GM23338 (cell line): ENCODE data around the gene CMYA5. TPM values are rescaled to one million over a fixed set of nuclear protein-coding genes. Genes with fewer than 3 reads are reported as not detected.

Source experiments
- ATAC-seq: fragments of 200-7000 bp; cut with Tn5 transposase; 3 replicates; pipeline ENCODE4 v1.9.1; 2020
- DNase-seq: peaks from one replicate; pipeline ENCODE4 v3.0.0-alpha.2; 2015; ENCODE audit warnings: low spot score
- H2AFZ ChIP-seq: fragments of 200-600 bp; sonication (generic); 2 replicates; pipeline ENCODE4 v1.8.0; 2016; ENCODE audit warnings: antibody characterized with exemption, mild to moderate bottlenecking, moderate library complexity
- H3F3A ChIP-seq: fragments of 200-600 bp; sonication (generic); replicated peaks from 2 replicates; pipeline ENCODE4 v1.8.0; 2017; ENCODE audit warnings: antibody characterized with exemption, mixed run types, low read depth
- H3K27ac ChIP-seq: fragments of 200-600 bp; sonication (generic); 2 replicates; pipeline ENCODE4 v1.6.1; 2016; ENCODE audit warnings: low read depth
- H3K27me3 ChIP-seq: fragments of 200-600 bp; sonication (generic); 2 replicates; pipeline ENCODE4 v1.8.0; 2016; ENCODE audit warnings: mild to moderate bottlenecking, mixed run types, moderate library complexity; ENCODE audit not compliant: insufficient read depth
- H3K36me3 ChIP-seq: fragments of 200-600 bp; sonication (generic); 2 replicates; pipeline ENCODE4 v1.8.0; 2016; ENCODE audit warnings: mild to moderate bottlenecking; ENCODE audit not compliant: insufficient read depth
- H3K4me1 ChIP-seq: fragments of 200-600 bp; sonication (generic); 2 replicates; pipeline ENCODE4 v1.8.0; 2016; ENCODE audit warnings: mild to moderate bottlenecking, moderate library complexity; ENCODE audit not compliant: insufficient read depth
- H3K4me2 ChIP-seq: fragments of 200-600 bp; sonication (generic); 2 replicates; pipeline ENCODE4 v1.7.1; 2017; ENCODE audit warnings: mixed run types
- H3K4me3 ChIP-seq: fragments of 200-600 bp; sonication (generic); 2 replicates; pipeline ENCODE4 v1.6.1; 2016; ENCODE audit warnings: mixed run types
- H3K79me2 ChIP-seq: fragments of 200-600 bp; sonication (generic); replicated peaks from 2 replicates; pipeline ENCODE4 v1.8.0; 2017; ENCODE audit warnings: mild to moderate bottlenecking; ENCODE audit not compliant: insufficient read depth
- H3K9me2 ChIP-seq: fragments of 200-600 bp; sonication (generic); 2 replicates; pipeline ENCODE4 v1.8.0; 2017; ENCODE audit not compliant: insufficient read depth
- H4K20me1 ChIP-seq: fragments of 200-600 bp; sonication (generic); replicated peaks from 2 replicates; pipeline ENCODE4 v1.8.0; 2017; ENCODE audit warnings: mild to moderate bottlenecking; ENCODE audit not compliant: insufficient read depth
- H3K27ac Mint-ChIP-seq: 2 replicates; pipeline ENCODE4 v1.8.0; 2020; ENCODE audit warnings: inconsistent platforms, mild to moderate bottlenecking, moderate library complexity, mixed read lengths
- H3K27me3 Mint-ChIP-seq: 3 replicates; pipeline ENCODE4 v1.8.0; 2022; ENCODE audit warnings: low read depth, mild to moderate bottlenecking, moderate library complexity, mixed read lengths, inconsistent platforms; ENCODE audit not compliant: insufficient read depth, poor library complexity
- H3K36me3 Mint-ChIP-seq: 3 replicates; pipeline ENCODE4 v1.8.0; 2021; ENCODE audit warnings: low read depth, mild to moderate bottlenecking, inconsistent platforms, moderate library complexity, mixed read lengths
- H3K4me1 Mint-ChIP-seq: 3 replicates; pipeline ENCODE4 v1.8.0; 2020; ENCODE audit warnings: mild to moderate bottlenecking, inconsistent platforms, mixed read lengths
- H3K4me3 Mint-ChIP-seq: 3 replicates; pipeline ENCODE4 v1.8.0; 2021; ENCODE audit warnings: moderate library complexity, mild to moderate bottlenecking, inconsistent platforms, mixed read lengths
- H3K9me3 Mint-ChIP-seq: 3 replicates; pipeline ENCODE4 v1.8.0; 2020; ENCODE audit warnings: moderate library complexity, mild to moderate bottlenecking, inconsistent platforms, mixed read lengths
- CREB1 ChIP-seq: fragments of 250-450 bp; sonication (Bioruptor Pico); IDR thresholded peaks from 2 replicates; pipeline ENCODE4 v1.5.0; 2020; ENCODE audit warnings: low read depth, mild to moderate bottlenecking, moderate library complexity
- ETS1 ChIP-seq: IDR thresholded peaks from 2 replicates; pipeline ENCODE4 v1.6.1; 2016; ENCODE audit warnings: antibody characterized with exemption
- EZH2 ChIP-seq: fragments of 200-600 bp; sonication (generic); IDR thresholded peaks from one replicate; pipeline ENCODE4 v1.8.0; 2017; ENCODE audit warnings: antibody characterized with exemption, mild to moderate bottlenecking, low read depth; ENCODE audit not compliant: unreplicated experiment
- EZH2phosphoT487 ChIP-seq: fragments of 200-600 bp; sonication (generic); IDR thresholded peaks from one replicate; pipeline ENCODE4 v1.8.1; 2018; ENCODE audit warnings: antibody characterized with exemption; ENCODE audit not compliant: unreplicated experiment
- JUNB ChIP-seq: IDR thresholded peaks from one replicate; pipeline ENCODE4 v1.6.1; 2016; ENCODE audit warnings: antibody characterized with exemption; ENCODE audit not compliant: unreplicated experiment
- NANOG ChIP-seq: IDR thresholded peaks from 2 replicates; pipeline ENCODE4 v1.6.1; 2016; ENCODE audit warnings: antibody characterized with exemption, borderline replicate concordance
- POLR2AphosphoS5 ChIP-seq: IDR thresholded peaks from 2 replicates; pipeline ENCODE4 v1.6.1; 2016; ENCODE audit warnings: antibody characterized with exemption, low read depth
- REST ChIP-seq: IDR thresholded peaks from one replicate; pipeline ENCODE4 v1.6.1; 2018; ENCODE audit warnings: antibody characterized with exemption; ENCODE audit not compliant: unreplicated experiment
- ZNF114 ChIP-seq: fragments of 250-450 bp; sonication (Bioruptor Pico); IDR thresholded peaks from 2 replicates; pipeline ENCODE4 v1.5.0; 2020; ENCODE audit warnings: mild to moderate bottlenecking, moderate library complexity
- ZNF331 ChIP-seq: fragments of 250-450 bp; sonication (Bioruptor Pico); IDR thresholded peaks from 2 replicates; pipeline ENCODE4 v1.5.0; 2020; ENCODE audit warnings: low read depth, mild to moderate bottlenecking, moderate library complexity
- polyA plus RNA-seq: library from polyadenylated mRNA; unstranded; fragments of >200 nt; fragmentation: Nextera tagmentation; extraction: Ambion mirVana; gene quantifications from 2 replicates; pipeline ENCODE4 v1.2.1, GENCODE V29; 2016
- total RNA-seq: library from RNA; depleted of rRNA; stranded (reverse); fragments of >200 nt; shearing (Covaris generic); gene quantifications from 2 replicates; pipeline ENCODE4 v1.2.3, GENCODE V29; 2014

CMYA5 gene
- total and polyA plus RNA-seq, 2 experiments from 2014 or later, result 0.45 to 0.49 TPM

- Histone ChIP-seq H3K27ac (no peak overlapping the region), H3K9me2 (no peaks in the 10 kb centered on the region), H3K79me2 (no peaks in the 10 kb centered on the region), H3K36me3 (no peaks in the 10 kb centered on the region), H2AFZ (no peak overlapping the region), H4K20me1 (no peaks in the 10 kb centered on the region), H3K4me3 (no peak overlapping the region), H3K4me1 (no peaks in the 10 kb centered on the region), H3K27me3 (no peaks in the 10 kb centered on the region), H3F3A (no peaks in the 10 kb centered on the region), H3K4me2 (no peak overlapping the region)
- Mint-ChIP-seq H3K36me3 (no peaks in the 10 kb centered on the region), H3K4me3 (no peak overlapping the region), H3K9me3 (no peaks in the 10 kb centered on the region), H3K27me3 (no peaks in the 10 kb centered on the region), H3K27ac (no peak overlapping the region), H3K4me1 (no peaks in the 10 kb centered on the region)
- ATAC-seq (no peak), DNase-seq (no peak)
- TF ChIP-seq ETS1 (no peak), CREB1 (no peak), REST (no peak), EZH2 (no peak), ZNF114 (no peak), JUNB (no peak), POLR2AphosphoS5 (no peak), NANOG (no peak), EZH2phosphoT487 (no peak)
These were observed 7.9 kb downstream of the CMYA5 start for GRCh38 chr5:79697222-79698170.

GRCh38 chr5:79699763-79700400 is 10.2 kb downstream of the CMYA5 start:
- H3K9me3 Mint-ChIP-seq, result no peaks in the 10 kb centered on the region
- H3K4me3 ChIP-seq, result no peak overlapping the region
- no peaks in the 10 kb centered on the region for H3K9me2 ChIP-seq
- no peak overlapping the region for H2AFZ ChIP-seq
- peaks cover 4% of the 10 kb centered on the region for H3K27me3 Mint-ChIP-seq
- H3K36me3 ChIP-seq, result no peaks in the 10 kb centered on the region
- no peaks in the 10 kb centered on the region for H4K20me1 ChIP-seq
- H3K4me2 ChIP-seq, result no peak overlapping the region
- H3K27ac ChIP-seq, result no peak overlapping the region
- no peaks in the 10 kb centered on the region for H3K79me2 ChIP-seq
- H3K4me3 Mint-ChIP-seq, result no peak overlapping the region
- H3K27ac Mint-ChIP-seq, result no peak overlapping the region
- H3K4me1 ChIP-seq, result no peaks in the 10 kb centered on the region
- no peak for DNase-seq
- H3K4me1 Mint-ChIP-seq, result peaks cover 2% of the 10 kb centered on the region; the same call in 1 of the 3 replicates
- H3K27me3 ChIP-seq, result no peaks in the 10 kb centered on the region
- no peaks in the 10 kb centered on the region for H3F3A ChIP-seq
- ATAC-seq, result no peak
- TF ChIP-seq ZNF331 (CRISPR knock-in tag) (no peak), ETS1 (no peak), POLR2AphosphoS5 (no peak), EZH2 (no peak)
- H3K36me3 Mint-ChIP-seq, result no peaks in the 10 kb centered on the region
